GM10266 (cell line): ENCODE measurements around the gene RNF213.

ENCODE experiments used
- DNase-seq: peaks from one replicate; pipeline ENCODE4 v3.0.0; 2012; ENCODE audit errors: extremely low spot score
- CTCF ChIP-seq: IDR thresholded peaks from 2 replicates; pipeline ENCODE4 v1.5.1; 2012; ENCODE audit warnings: mild to moderate bottlenecking, low read depth; ENCODE audit not compliant: control insufficient read depth, insufficient read depth; ENCODE audit errors: missing control alignments

RNF213 gene

GRCh38 chr17:80318166-80318565 lies 57.5 kb downstream of the RNF213 start:
- TF ChIP-seq CTCF = no peak
- DNase-seq = no peak

GRCh38 chr17:80319262-80319998 lies 58.8 kb downstream of the RNF213 start:
- no peak for TF ChIP-seq CTCF
- no peak for DNase-seq

DNA sequence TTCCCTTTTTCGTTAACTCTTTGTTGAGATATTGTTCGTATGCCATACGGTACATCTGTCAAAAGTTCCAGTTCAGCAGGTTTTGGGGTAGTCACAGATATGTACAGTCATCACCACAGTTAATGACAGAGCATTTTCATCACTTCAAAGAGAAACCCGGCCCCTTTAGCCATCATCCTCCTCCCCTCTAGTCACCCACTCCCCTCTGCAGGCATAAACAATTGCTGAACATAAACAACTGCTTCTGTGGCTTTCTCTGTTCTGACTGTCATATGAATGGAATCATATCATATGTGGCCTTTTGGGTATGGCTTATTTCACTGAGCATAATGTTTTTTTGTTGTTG lies 59.3 kb downstream of the RNF213 start:
- no peak for DNase-seq

GRCh38 chr17:80320496-80320895 lies 59.8 kb downstream of the RNF213 start:
- no peak for TF ChIP-seq CTCF
- no peak for DNase-seq

More for the DNA sequence above, 59.3 kb downstream of the RNF213 start:
- no peak for TF ChIP-seq CTCF

- TF ChIP-seq CTCF = no peak
- DNase-seq = no peak
Measured at GRCh38 chr17:80322864-80323263, 62.2 kb downstream of the RNF213 start.

DNA sequence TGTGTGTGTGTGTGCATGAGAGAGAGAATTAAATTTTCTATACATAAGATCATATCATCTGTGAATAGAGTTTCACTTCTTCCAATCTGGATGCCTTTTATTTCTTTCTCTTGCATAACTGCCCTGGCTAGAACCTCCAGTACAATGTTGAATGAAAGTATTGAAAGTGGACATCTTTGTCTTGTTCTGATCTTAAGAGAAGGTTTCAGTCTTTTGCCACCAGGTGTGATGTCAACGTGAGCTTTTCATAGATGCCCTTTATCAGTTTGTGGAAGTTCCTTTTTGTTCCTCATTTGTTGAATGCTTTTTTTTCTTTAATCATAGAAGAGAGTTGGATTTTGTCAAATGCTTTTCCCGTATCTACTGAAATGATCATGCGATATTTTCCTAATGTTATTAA lies 63.3 kb downstream of the RNF213 start:
- no peak for DNase-seq
- TF ChIP-seq CTCF = no peak

GRCh38 chr17:80327518-80327917 lies 66.9 kb downstream of the RNF213 start:
- no peak for TF ChIP-seq CTCF
- no peak for DNase-seq
